A673 (cell line): ENCODE data around the gene C18orf54. TPM values are rescaled to one million over a fixed set of nuclear protein-coding genes. Genes with fewer than 3 reads are reported as not detected.
A peak's percentile ranks its signal among the peaks of the same experiment; 100 is the strongest.

Experiments
- BruUV-seq: library from RNA; stranded (reverse); fragments of 400-500 nt; replicated peaks from 2 replicates; lab custom pipeline; 2021; lab: Mats Ljungman, UMichigan
- CTCF ChIA-PET: fragments of 300-600 bp; sonication (Branson Sonifier 250); formaldehyde crosslinking; loops from one replicate; lab custom pipeline; 2022; ENCODE audit warnings: antibody characterized with exemption; lab: Charles Lee
- POLR2A ChIA-PET: fragments of 300-600 bp; sonication (Branson Sonifier 250); formaldehyde crosslinking; loops from one replicate; lab custom pipeline; 2022; ENCODE audit warnings: antibody characterized with exemption; ENCODE audit not compliant: low non-redundant PET; lab: Charles Lee
- DNase-seq: peaks from one replicate; pipeline ENCODE4 v3.0.0-alpha.2; 2015; ENCODE audit warnings: low spot score
- H3K27ac ChIP-seq: fragments of 200-600 bp; sonication (generic); 2 replicates; pipeline ENCODE4 v1.5.1; 2016; ENCODE audit warnings: mixed run types, low read depth, mild to moderate bottlenecking, mixed read lengths, antibody characterized with exemption, low read length; ENCODE audit not compliant: poor library complexity, severe bottlenecking
- H3K27me3 ChIP-seq: fragments of 200-600 bp; sonication (generic); replicated peaks from 2 replicates; pipeline ENCODE4 v1.6.1; 2017; ENCODE audit warnings: mixed run types, low read depth, mild to moderate bottlenecking, mixed read lengths, antibody characterized with exemption, low read length; ENCODE audit not compliant: insufficient read depth, poor library complexity
- H3K36me3 ChIP-seq: fragments of 200-600 bp; sonication (generic); 2 replicates; pipeline ENCODE4 v1.6.1; 2016; ENCODE audit warnings: mixed run types, mild to moderate bottlenecking, mixed read lengths, antibody characterized with exemption, low read length; ENCODE audit not compliant: insufficient read depth, poor library complexity, severe bottlenecking
- H3K4me1 ChIP-seq: fragments of 200-600 bp; sonication (generic); 2 replicates; pipeline ENCODE4 v1.6.1; 2017; ENCODE audit warnings: mixed run types, mild to moderate bottlenecking, mixed read lengths, antibody characterized with exemption, low read length; ENCODE audit not compliant: insufficient read depth, poor library complexity, severe bottlenecking
- H3K4me3 ChIP-seq: fragments of 200-600 bp; sonication (generic); 2 replicates; pipeline ENCODE4 v1.5.1; 2016; ENCODE audit warnings: low read depth, mixed run types, mild to moderate bottlenecking, mixed read lengths, low read length; ENCODE audit not compliant: poor library complexity, severe bottlenecking
- H3K9me3 ChIP-seq: fragments of 200-600 bp; sonication (generic); 2 replicates; pipeline ENCODE4 v1.6.1; 2016; ENCODE audit warnings: mixed run types, low read depth, mild to moderate bottlenecking, mixed read lengths, antibody characterized with exemption, low read length; ENCODE audit not compliant: poor library complexity, severe bottlenecking
- CTCF ChIP-seq: fragments of 300-800, 200-600 bp; sonication (generic); conservative IDR thresholded peaks from 2 replicates; pipeline ENCODE4 v1.5.1; 2017; ENCODE audit warnings: low read depth, mild to moderate bottlenecking, antibody characterized with exemption, low read length, moderate library complexity, mixed read lengths
- EZH2 ChIP-seq: fragments of 200-600 bp; sonication (generic); IDR thresholded peaks from 2 replicates; pipeline ENCODE4 v1.6.1; 2017; ENCODE audit warnings: borderline replicate concordance, low read depth, mild to moderate bottlenecking, mixed read lengths, antibody characterized with exemption, low read length; ENCODE audit not compliant: poor library complexity, severe bottlenecking
- intact Hi-C: fragments of 100-400 bp; cut with micrococcal nuclease; formaldehyde crosslinking; loops from one replicate; pipeline ENCODE4 v1.10.0; 2022; ENCODE audit not compliant: unreplicated experiment
- total RNA-seq: library from RNA; stranded (reverse); gene quantifications from 2 replicates; pipeline ENCODE4 v1.2.3, GENCODE V29; 2021

The C18orf54 gene
- total RNA-seq, 1 experiment from 2014 or later = 15.6 TPM

GRCh38 chr18:54392543-54393023, 34.9 kb downstream of the C18orf54 start:
- POLR2A ChIA-PET = no interaction called here
- H3K36me3 ChIP-seq = no peaks in the 10 kb centered on the region
- no peak overlapping the region for H3K27ac ChIP-seq
- H3K9me3 ChIP-seq = no peaks in the 10 kb centered on the region
- peak; percentile 82 for DNase-seq
- H3K27me3 ChIP-seq = no peaks in the 10 kb centered on the region
- CTCF ChIA-PET = interaction anchor here (0.6 kb wide), 1 partner anchor 279 kb away, joined by 3 read pairs; no protein-coding TSS in a partner anchor
- H3K4me3 ChIP-seq = no peak overlapping the region
- intact Hi-C loops = loop anchor here (2.0 to 10.0 kb wide), 4 partner anchors 162 to 590 kb away; no protein-coding TSS in a partner anchor
- BruUV-seq = no TSS peak
- no peak for TF ChIP-seq EZH2
- TF ChIP-seq CTCF = peak; percentile 76
- H3K4me1 ChIP-seq = peaks cover 15% of the 10 kb centered on the region

- no peaks in the 10 kb centered on the region for H3K36me3 ChIP-seq
- H3K9me3 ChIP-seq = no peaks in the 10 kb centered on the region
- ChIA-PET CTCF (no interaction called here), POLR2A (no interaction called here)
- no peak for DNase-seq
- no peaks in the 10 kb centered on the region for H3K27me3 ChIP-seq
- no peak overlapping the region for H3K4me3 ChIP-seq
- H3K27ac ChIP-seq = no peak overlapping the region
- TF ChIP-seq CTCF (no peak), EZH2 (no peak)
- intact Hi-C loops = loop anchor here (2.0 to 10.0 kb wide), 4 partner anchors 161 to 589 kb away; no protein-coding TSS in a partner anchor
- H3K4me1 ChIP-seq = peaks cover 15% of the 10 kb centered on the region
- no TSS peak for BruUV-seq
Measured at GRCh38 chr18:54393648-54394294, 36.1 kb downstream of the C18orf54 start.

- no peaks in the 10 kb centered on the region for H3K27me3 ChIP-seq
- H3K4me1 ChIP-seq = peaks cover 7% of the 10 kb centered on the region
- no peak for TF ChIP-seq CTCF
- no peak for DNase-seq
- no TSS peak for BruUV-seq
- no peaks in the 10 kb centered on the region for H3K9me3 ChIP-seq
- H3K36me3 ChIP-seq = no peaks in the 10 kb centered on the region
- POLR2A ChIA-PET = no interaction called here
- CTCF ChIA-PET = no interaction called here
- H3K27ac ChIP-seq = no peak overlapping the region
- intact Hi-C loops = loop anchor here (10.0 kb wide), 2 partner anchors 158 to 248 kb away; no protein-coding TSS in a partner anchor
- no peak overlapping the region for H3K4me3 ChIP-seq
Measured at GRCh38 chr18:54396760-54397159, 39.1 kb downstream of the C18orf54 start.
